Fibroblast of the aortic adventitia (primary cell): Measurements from ENCODE around the gene NHS. TPM values are rescaled to one million over a fixed set of nuclear protein-coding genes. Genes with fewer than 3 reads are reported as not detected.

Experiments
- DNase-seq: peaks from one replicate; pipeline ENCODE4 v3.0.0-alpha.2; 2010; ENCODE audit warnings: low read depth
- H3K4me3 ChIP-seq: 2 replicates; pipeline ENCODE4 v1.5.1; 2011; ENCODE audit warnings: low read depth, mild to moderate bottlenecking, control low read depth, low read length, moderate library complexity
- total RNA-seq: library from RNA; depleted of rRNA; stranded (reverse); fragments of >200 nt; gene quantifications from 2 replicates; pipeline ENCODE4 v1.2.3, GENCODE V29; 2012; ENCODE audit warnings: low replicate concordance
- TF ChIP-seq, protein P1 (sequence below): IDR thresholded peaks from 2 replicates; pipeline ENCODE4 v1.5.1; 2011; ENCODE audit warnings: mild to moderate bottlenecking, low read length, control low read depth, inconsistent platforms; ENCODE audit not compliant: insufficient read depth

Gene NHS
- total RNA-seq, 1 donor = 11.6 TPM

DNA sequence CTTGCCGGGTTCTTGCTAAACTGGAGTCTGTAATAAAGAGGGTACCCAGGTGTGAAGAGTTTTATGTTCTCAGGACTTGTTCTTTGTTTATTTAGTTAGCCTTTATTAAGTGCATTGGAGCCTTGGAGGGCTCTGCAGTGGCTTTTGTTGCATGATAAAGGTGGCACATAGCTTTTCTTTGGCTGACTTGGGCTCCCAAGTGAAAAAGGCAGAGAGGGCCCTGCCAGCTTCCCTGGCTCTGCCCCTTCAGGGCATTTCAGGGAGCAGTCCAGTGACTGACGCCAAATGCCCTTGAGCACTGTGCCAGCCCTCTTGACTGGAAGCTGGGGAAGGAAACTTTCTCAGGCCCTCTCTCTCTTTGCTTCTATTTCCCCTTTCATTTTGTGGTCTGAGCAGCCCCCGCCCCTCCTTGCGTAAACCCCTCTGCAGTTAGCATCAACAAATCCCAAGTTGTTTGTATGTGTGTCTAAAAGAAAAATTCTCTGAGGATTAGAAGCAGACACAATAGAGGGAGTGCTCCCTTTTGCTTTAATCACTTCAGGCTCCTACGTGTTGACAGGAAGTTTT, 152.2 kb downstream of the NHS start:
- no peak for DNase-seq
- TF ChIP-seq, protein P1, sequence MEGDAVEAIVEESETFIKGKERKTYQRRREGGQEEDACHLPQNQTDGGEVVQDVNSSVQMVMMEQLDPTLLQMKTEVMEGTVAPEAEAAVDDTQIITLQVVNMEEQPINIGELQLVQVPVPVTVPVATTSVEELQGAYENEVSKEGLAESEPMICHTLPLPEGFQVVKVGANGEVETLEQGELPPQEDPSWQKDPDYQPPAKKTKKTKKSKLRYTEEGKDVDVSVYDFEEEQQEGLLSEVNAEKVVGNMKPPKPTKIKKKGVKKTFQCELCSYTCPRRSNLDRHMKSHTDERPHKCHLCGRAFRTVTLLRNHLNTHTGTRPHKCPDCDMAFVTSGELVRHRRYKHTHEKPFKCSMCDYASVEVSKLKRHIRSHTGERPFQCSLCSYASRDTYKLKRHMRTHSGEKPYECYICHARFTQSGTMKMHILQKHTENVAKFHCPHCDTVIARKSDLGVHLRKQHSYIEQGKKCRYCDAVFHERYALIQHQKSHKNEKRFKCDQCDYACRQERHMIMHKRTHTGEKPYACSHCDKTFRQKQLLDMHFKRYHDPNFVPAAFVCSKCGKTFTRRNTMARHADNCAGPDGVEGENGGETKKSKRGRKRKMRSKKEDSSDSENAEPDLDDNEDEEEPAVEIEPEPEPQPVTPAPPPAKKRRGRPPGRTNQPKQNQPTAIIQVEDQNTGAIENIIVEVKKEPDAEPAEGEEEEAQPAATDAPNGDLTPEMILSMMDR = no peak

DNA sequence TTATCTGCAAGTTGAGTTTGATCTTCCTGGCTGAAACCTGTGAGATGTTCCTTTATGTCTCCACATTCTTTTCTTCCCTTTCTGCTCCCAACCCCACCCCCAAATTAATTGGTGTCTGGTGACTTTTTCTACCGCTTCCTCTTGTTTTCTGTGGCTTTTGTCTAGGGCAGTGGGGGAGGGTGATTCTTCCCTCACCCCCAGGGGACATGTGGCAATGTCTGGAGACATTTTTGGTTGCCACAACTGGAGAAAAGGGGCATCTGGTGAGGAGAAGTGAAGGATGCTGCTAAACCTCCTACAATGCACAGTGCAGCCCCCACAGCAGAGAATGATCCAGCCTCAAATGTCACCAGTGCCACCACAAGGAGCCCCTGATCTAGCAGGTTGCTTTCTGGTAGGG, 152.9 kb downstream of the NHS start:
- no peak overlapping the region for H3K4me3 ChIP-seq
- no peak for DNase-seq
- TF ChIP-seq, protein P1 = no peak

More for the DNA sequence above, 152.2 kb downstream of the NHS start:
- H3K4me3 ChIP-seq = no peak overlapping the region

DNA sequence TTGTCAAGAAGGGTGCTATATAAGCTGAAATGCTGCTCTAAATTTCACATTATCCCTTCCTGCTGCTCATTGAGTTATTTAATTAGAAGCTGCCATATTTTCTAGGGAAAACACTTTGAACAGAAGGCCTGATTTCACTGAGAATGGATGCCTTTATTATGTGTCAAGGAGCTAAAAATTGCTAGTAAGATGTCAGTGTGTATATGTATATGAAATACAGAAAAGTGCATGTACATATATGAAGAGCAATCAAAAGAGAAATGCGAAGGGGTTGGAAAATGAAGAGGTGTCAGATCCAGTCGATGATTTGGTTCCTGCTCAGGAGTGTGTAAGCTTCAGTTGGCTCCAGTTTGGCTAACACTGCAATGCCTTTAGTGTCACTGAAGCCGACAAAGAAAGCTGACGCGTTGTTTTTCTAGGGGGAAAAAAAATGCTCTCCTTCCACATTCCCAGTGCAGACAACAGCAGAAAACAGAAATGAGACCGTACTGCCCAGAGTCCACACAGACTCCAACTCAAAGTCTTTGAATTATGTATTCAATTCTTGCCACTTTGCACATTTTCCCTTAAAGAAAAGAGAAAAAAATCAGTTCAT, 154.2 kb downstream of the NHS start:
- no peak overlapping the region for H3K4me3 ChIP-seq
- TF ChIP-seq, protein P1 = no peak
- DNase-seq = no peak

DNA sequence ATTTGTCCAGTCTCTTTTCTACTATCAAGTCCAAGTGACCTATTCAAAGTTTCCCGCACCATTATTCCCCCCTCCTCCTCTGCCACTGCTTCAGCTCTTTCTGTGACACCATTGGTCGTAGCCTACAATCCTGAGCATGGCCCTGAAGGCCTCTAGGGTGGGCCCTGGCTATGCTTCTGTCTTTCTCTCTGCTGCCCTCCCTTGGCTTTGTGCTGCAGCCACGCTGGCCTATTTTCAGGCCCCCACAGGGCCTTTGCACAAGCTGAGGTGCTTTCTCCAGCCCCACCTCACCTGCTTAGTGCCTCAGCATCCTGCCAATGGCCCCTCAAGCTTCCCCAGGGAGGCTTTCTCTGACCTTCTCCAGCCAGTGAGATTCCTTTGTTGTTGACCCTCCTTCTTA, 156.5 kb downstream of the NHS start:
- TF ChIP-seq, protein P1 = no peak
- H3K4me3 ChIP-seq = no peak overlapping the region
- DNase-seq = no peak

DNA sequence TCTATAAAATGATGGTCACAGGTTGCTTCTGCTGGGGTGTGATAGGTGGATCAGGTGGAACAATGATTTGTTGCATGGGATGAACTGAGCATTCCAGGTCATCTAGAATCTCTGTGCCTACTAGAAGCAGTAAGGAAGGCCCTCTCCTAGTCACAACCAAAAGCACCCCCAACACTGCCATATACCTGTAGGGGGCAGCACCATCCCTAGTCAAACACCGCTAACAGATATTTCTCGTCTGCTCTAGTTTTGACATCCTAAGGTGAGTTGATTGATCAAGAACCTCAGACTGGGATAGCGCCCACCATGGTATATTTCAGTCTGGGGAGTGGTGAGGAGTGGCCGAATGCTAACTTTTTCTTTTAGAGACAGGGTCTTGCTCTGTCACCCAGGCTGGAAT, 160.2 kb downstream of the NHS start:
- DNase-seq = peak; percentile 40
- TF ChIP-seq, protein P1 = peak; percentile 56
- H3K4me3 ChIP-seq = no peak overlapping the region

DNA sequence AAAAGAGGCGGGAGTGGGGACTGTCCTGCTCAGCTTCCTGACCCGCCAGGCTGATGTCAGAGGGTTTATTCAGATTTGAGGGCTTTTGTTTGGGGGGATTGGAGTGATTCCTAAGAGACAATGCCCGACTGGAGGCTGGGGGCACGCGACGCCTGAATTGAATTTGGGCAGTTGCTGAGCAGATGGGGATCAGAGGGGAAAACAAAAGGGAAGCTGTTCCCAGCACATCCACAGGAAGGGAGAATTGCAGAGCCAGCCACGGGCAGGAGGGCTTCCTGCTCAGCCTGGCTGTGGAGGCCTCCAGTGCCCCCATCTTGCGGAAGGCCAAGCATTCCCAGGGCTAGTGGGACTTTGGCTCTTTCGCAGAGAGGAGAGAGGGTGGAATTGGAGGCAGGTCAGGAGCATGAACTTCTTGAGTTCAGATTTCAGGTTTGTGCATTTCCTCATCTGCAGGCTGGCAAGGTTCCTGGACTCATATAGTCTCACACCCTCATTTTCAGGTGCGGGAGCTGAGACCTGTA, 162.8 kb downstream of the NHS start:
- no peak overlapping the region for H3K4me3 ChIP-seq
- TF ChIP-seq, protein P1 = no peak
- DNase-seq = no peak

DNA sequence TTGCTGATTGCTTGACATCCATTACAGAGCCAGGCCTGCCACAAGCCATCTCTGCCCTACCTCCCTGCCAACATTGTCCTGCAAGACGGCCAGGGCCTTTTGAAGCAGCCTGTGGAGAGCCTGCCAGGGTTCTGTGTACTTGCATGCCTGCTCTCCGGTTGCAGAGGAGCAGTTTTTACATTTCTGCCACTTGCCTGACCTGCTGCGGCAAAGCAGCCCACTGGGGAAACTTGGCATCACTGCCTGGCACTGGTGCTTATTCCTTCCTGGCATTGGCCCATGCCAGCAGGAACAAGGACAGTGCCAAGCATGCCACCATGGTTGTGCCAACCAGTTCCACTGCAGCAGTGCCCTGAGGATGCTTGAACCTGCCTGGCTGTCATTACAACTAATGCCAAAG, 167.1 kb downstream of the NHS start:
- TF ChIP-seq, protein P1 = no peak
- no peak for DNase-seq
- no peak overlapping the region for H3K4me3 ChIP-seq
